ENCODE measurements around the gene BSN.

DNA sequence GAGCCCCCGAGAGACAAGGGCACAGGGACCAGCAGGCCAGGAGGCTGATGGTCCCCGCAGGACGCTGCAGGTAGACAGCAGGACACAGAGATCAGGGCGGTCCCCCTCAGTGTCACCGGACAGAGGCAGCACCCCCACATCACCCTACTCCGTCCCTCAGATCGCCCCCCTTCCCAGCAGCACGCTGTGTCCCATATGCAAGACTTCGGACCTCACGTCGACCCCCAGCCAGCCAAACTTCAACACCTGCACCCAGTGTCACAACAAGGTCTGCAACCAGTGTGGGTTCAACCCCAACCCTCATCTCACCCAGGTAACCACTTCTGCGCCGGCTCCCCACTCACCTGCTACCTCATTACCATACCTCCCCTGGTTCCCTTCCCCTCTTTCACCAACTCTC, 70.8 kb downstream of the BSN start:
- no peak for TF ChIP-seq RAD21 (conservative IDR thresholded peaks at IDR 0.05 in 1 of 2, IDR thresholded peaks at IDR 0.05 in 1 of 2)
- TF ChIP-seq, protein P1, sequence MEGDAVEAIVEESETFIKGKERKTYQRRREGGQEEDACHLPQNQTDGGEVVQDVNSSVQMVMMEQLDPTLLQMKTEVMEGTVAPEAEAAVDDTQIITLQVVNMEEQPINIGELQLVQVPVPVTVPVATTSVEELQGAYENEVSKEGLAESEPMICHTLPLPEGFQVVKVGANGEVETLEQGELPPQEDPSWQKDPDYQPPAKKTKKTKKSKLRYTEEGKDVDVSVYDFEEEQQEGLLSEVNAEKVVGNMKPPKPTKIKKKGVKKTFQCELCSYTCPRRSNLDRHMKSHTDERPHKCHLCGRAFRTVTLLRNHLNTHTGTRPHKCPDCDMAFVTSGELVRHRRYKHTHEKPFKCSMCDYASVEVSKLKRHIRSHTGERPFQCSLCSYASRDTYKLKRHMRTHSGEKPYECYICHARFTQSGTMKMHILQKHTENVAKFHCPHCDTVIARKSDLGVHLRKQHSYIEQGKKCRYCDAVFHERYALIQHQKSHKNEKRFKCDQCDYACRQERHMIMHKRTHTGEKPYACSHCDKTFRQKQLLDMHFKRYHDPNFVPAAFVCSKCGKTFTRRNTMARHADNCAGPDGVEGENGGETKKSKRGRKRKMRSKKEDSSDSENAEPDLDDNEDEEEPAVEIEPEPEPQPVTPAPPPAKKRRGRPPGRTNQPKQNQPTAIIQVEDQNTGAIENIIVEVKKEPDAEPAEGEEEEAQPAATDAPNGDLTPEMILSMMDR (IDR thresholded peaks at IDR 0.05), result no peak
